Lung (tissue), 12 donors: ENCODE results near the gene OSBPL2. TPM values are rescaled to one million over a fixed set of nuclear protein-coding genes. Genes with fewer than 3 reads are reported as not detected.

ENCODE experiments used
- ATAC-seq: fragments of 200-7000 bp; cut with Tn5 transposase; one replicate; pipeline ENCODE4 v1.9.1; 2020; ENCODE audit warnings: moderate number of reproducible peaks; ENCODE audit not compliant: insufficient read depth, low FRiP score
- DNase-seq, 3 donors: peaks; one replicate each; pipeline ENCODE4 v3.0.0-alpha.2; 2013 to 2017
- H3K27ac ChIP-seq, 2 donors: one replicate each; pipeline ENCODE4 v1.5.1; 2013; ENCODE audit warnings: mild to moderate bottlenecking in 2 of 2, moderate library complexity in 2 of 2, control low read depth in 1 of 2, inconsistent platforms in 1 of 2, low read depth in 1 of 2, low read length in 1 of 2
- H3K27me3 ChIP-seq, 3 donors: one replicate each; pipeline ENCODE4 v1.5.1; 2013; ENCODE audit warnings: low read length in 2 of 3; ENCODE audit not compliant: control insufficient read depth in 3 of 3, insufficient read depth in 3 of 3
- H3K36me3 ChIP-seq, 4 donors: one replicate each; pipeline ENCODE4 v1.5.1; 2013; ENCODE audit warnings: low read length in 4 of 4, mild to moderate bottlenecking in 1 of 4, moderate library complexity in 1 of 4; ENCODE audit not compliant: control insufficient read depth in 4 of 4, insufficient read depth in 4 of 4
- H3K4me1 ChIP-seq, 5 donors: one replicate each; pipeline ENCODE4 v1.5.1; 2013; ENCODE audit warnings: low read length in 5 of 5, mild to moderate bottlenecking in 2 of 5, moderate library complexity in 1 of 5; ENCODE audit not compliant: control insufficient read depth in 5 of 5, insufficient read depth in 5 of 5
- H3K4me3 ChIP-seq: one replicate; pipeline ENCODE4 v1.5.1; 2013; ENCODE audit warnings: mild to moderate bottlenecking, control low read depth, moderate library complexity
- H3K9ac ChIP-seq, 2 donors: one replicate each; pipeline ENCODE4 v1.5.1; 2013; ENCODE audit warnings: low read length in 2 of 2, control low read depth in 1 of 2; ENCODE audit not compliant: insufficient read depth in 1 of 2
- H3K9me3 ChIP-seq, 4 donors: one replicate each; pipeline ENCODE4 v1.5.1; 2013; ENCODE audit warnings: low read length in 3 of 4, mild to moderate bottlenecking in 1 of 4, moderate library complexity in 1 of 4; ENCODE audit not compliant: control insufficient read depth in 4 of 4, insufficient read depth in 3 of 4
- CTCF ChIP-seq: IDR thresholded peaks from 2 replicates; pipeline ENCODE4 v1.5.1; 2012; ENCODE audit warnings: mild to moderate bottlenecking; ENCODE audit errors: control extremely low read depth, extremely low read depth
- WGBS, 2 donors: extraction: QIAGEN DNeasy Blood & Tissue Kit; methylation state at CpG; one replicate each; pipeline ENCODE4 v1.1.7; 2013; 5-methylcytosine and 5-hydroxymethylcytosine counted together
- polyA plus RNA-seq, 2 donors: library from polyadenylated mRNA; stranded (reverse); fragments of 200-250 nt; gene quantifications; one replicate each; pipeline ENCODE4 v1.2.1, GENCODE V29; 2013
- total RNA-seq, 2 donors: library from RNA; depleted of rRNA in 1 of 2; stranded (reverse); fragments of >200 nt in 1 of 2; gene quantifications; one replicate each; pipeline ENCODE4 v1.2.1, GENCODE V29; 2014 to 2021
- donor health status: control.
- donor health status: control.
- donor health status: Bipolar disorder and iron deficiency.
- donor health status: healthy.
- donor health status: DM: yes; HTN: yes; CAD: no.

Gene OSBPL2
- total and polyA plus RNA-seq, 4 donors = 13.2 to 48.0 (median 27.7) TPM

DNA sequence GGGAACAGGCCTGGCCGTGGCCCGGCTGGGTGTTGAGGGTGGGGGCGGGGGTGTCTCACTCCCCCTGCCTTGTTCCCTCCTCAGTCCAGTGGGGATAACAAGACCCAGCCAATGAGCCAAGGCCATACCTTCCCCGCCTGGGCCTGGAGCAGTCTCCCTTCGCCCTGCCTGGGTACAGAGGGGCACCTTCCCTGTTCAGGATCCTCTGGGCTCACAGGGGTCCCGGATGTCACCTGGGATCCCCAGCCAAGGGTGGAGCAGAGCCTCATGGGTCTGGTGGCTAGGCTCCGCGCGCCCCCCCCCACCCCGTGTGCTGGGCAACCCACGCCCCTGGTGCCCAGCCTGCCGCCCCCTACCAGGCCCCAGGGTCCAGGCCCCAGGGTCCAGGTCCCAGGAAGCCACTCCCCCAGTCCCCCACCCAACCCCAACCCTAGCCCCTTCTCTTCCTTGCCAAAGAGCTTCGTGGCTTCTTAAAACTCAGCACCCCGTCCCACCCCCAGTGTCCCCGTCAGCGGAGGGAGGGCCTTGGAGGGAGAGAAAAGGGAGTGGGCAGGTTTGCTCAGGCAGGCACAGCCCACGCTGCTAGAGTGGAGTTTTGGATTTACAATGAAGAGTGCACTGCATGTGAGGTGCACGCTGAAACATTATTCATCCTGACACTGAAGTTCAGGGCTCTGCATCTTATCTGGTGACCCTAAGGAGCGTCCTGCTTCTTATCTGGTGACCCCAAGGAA is 30.1 kb upstream of the OSBPL2 start:
- TF ChIP-seq CTCF = no peak
- DNase-seq = no peak
- 64 to 77% methylated on average over 19 of the region's 19 CpGs for WGBS, 2 donors

GRCh38 chr20:62208795-62209755 is 29.2 kb upstream of the OSBPL2 start:
- Histone ChIP-seq H3K27ac (no peak overlapping the region), H3K4me3 (no peak overlapping the region), H3K4me1 (peaks cover 0 to 2% (median 0%) of the 10 kb centered on the region in 5 donors), H3K9me3 (no peaks in the 10 kb centered on the region), H3K36me3 (peaks cover 0 to 5% (median 0%) of the 10 kb centered on the region in 4 donors), H3K9ac (no peak overlapping the region), H3K27me3 (peaks cover 0 to 23% (median 4%) of the 10 kb centered on the region in 3 donors)
- 37 to 49% methylated on average over 27 of the region's 27 CpGs for WGBS, 2 donors
- no peak for ATAC-seq
- DNase-seq = no peak
- no peak for TF ChIP-seq CTCF

More for the DNA sequence above, 30.1 kb upstream of the OSBPL2 start:
- no peak overlapping the region for H3K4me3 ChIP-seq
- H3K27me3 ChIP-seq = peaks cover 0 to 18% (median 4%) of the 10 kb centered on the region in 3 donors
- peaks cover 0 to 2% (median 0%) of the 10 kb centered on the region in 5 donors for H3K4me1 ChIP-seq
- H3K36me3 ChIP-seq = peaks cover 0 to 8% (median 0%) of the 10 kb centered on the region in 4 donors
- H3K27ac ChIP-seq = no peak overlapping the region
- H3K9ac ChIP-seq = no peak overlapping the region
- no peak for ATAC-seq
- no peaks in the 10 kb centered on the region for H3K9me3 ChIP-seq

DNA sequence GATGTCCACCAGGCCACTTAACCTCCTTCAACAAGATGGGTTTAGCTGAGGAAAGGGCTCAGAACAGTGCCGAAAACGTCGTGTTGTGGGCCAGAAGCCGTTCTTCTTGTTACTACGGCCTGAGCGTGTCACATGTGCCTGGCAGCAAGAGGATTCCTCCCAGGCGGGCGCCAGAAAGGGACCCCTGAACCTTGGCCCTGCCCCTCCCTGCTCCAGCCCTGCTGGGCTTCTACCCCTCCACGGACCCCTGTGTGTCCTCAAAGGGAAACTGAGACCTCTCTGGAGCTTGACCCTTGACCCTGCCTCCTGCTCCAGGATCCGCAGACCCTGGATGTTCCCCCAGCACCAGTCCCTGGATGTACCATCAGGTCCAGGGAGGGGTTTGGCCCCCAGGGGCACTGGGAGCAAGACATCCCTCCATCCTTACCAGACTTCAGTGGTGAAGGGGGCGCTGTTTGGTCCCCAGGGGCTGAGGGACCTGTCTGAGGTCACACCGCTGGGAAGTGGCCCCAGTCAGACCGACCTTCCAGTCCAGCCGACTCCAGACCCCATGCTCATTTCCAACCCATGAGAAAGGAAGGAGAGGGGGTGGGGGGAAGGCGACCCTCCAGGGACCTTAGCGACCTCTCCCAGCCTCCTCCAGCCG is 28.3 kb upstream of the OSBPL2 start:
- Histone ChIP-seq H3K36me3 (peaks cover 0 to 5% (median 0%) of the 10 kb centered on the region in 4 donors), H3K27me3 (peaks cover 0 to 29% (median 4%) of the 10 kb centered on the region in 3 donors), H3K4me1 (peaks cover 0 to 2% (median 0%) of the 10 kb centered on the region in 5 donors), H3K4me3 (no peak overlapping the region), H3K9me3 (no peaks in the 10 kb centered on the region), H3K9ac (no peak overlapping the region), H3K27ac (no peak overlapping the region)
- TF ChIP-seq CTCF = no peak
- whole genome bisulfite sequencing, 2 donors = 54 to 69% methylated on average over 17 of the region's 17 CpGs
- DNase-seq (no peak), ATAC-seq (no peak)
